HG03575 (cell line): Measurements from ENCODE around the gene TRAPPC8.
"Not testable (repeated sequence)": the region's sequence is repeated elsewhere in the genome, so short reads cannot be mapped to it uniquely, and the experiment has no call there.

ENCODE experiments used
- ATAC-seq: cut with Tn5 transposase; IDR thresholded peaks from one replicate; pipeline ENCODE4 v1.9.1; 2021; ENCODE audit not compliant: unreplicated experiment, insufficient number of reproducible peaks, low FRiP score; ENCODE audit errors: extremely low read depth

TRAPPC8 gene

GRCh38 chr18:31948349-31948748 is 5.4 kb upstream of the TRAPPC8 start:
- not testable (repeated sequence) for ATAC-seq

GRCh38 chr18:31946305-31947046 is 3.5 kb upstream of the TRAPPC8 start:
- no peak for ATAC-seq

- ATAC-seq: no peak
Measured at GRCh38 chr18:31943878-31944816, 1.2 kb upstream of the TRAPPC8 start.

- no peak for ATAC-seq
Measured at GRCh38 chr18:31942291-31942998, 483 bp downstream of the TRAPPC8 start.

GRCh38 chr18:31941010-31941809 is 1.7 kb downstream of the TRAPPC8 start:
- ATAC-seq: no peak

- not testable (repeated sequence) for ATAC-seq
Measured at GRCh38 chr18:31934773-31935172, 8.2 kb downstream of the TRAPPC8 start.

- ATAC-seq: no peak
Measured at GRCh38 chr18:31931886-31932240, 11.1 kb downstream of the TRAPPC8 start.

GRCh38 chr18:31931163-31931885 is 11.6 kb downstream of the TRAPPC8 start:
- ATAC-seq: no peak

- ATAC-seq: no peak
Measured at GRCh38 chr18:31929273-31929672, 13.7 kb downstream of the TRAPPC8 start.

GRCh38 chr18:31926988-31927387 is 15.9 kb downstream of the TRAPPC8 start:
- ATAC-seq: not testable (repeated sequence)

- ATAC-seq: no peak
Measured at GRCh38 chr18:31920277-31920676, 22.7 kb downstream of the TRAPPC8 start.

- ATAC-seq: not testable (repeated sequence)
Measured at GRCh38 chr18:31919366-31919765, 23.6 kb downstream of the TRAPPC8 start.

GRCh38 chr18:31918733-31919132 is 24.2 kb downstream of the TRAPPC8 start:
- no peak for ATAC-seq

- ATAC-seq: no peak
Measured at GRCh38 chr18:31901063-31901462, 41.9 kb downstream of the TRAPPC8 start.

GRCh38 chr18:31899771-31900170 is 43.2 kb downstream of the TRAPPC8 start:
- not testable (repeated sequence) for ATAC-seq

GRCh38 chr18:31892936-31893335 is 50.0 kb downstream of the TRAPPC8 start:
- no peak for ATAC-seq

GRCh38 chr18:31891566-31891965 is 51.4 kb downstream of the TRAPPC8 start:
- no peak for ATAC-seq

- ATAC-seq: no peak
Measured at GRCh38 chr18:31884020-31884419, 58.9 kb downstream of the TRAPPC8 start.
